Stimulated activated naive CD8-positive, alpha-beta T cell treated with anti-CD3 and anti-CD28 coated beads, Interleukin-15, Interleukin-2, amounts not matched to agents 100 U/mL and 50 U/mL, for 24 hours (primary cell): ENCODE results near the gene CAD.
"Not testable (repeated sequence)": the region's sequence is repeated elsewhere in the genome, so short reads cannot be mapped to it uniquely, and the experiment has no call there.

ENCODE experiments used
- ATAC-seq: fragments of 150-1000 bp; cut with Tn5 transposase; one replicate; pipeline ENCODE4 v1.10.0; 2021
- DNase-seq: peaks from one replicate; pipeline ENCODE4 v3.0.0; 2021

CAD gene

GRCh38 chr2:27256855-27257454 lies 39.8 kb downstream of the CAD start:
- ATAC-seq (no peak), DNase-seq (no peak)

DNA sequence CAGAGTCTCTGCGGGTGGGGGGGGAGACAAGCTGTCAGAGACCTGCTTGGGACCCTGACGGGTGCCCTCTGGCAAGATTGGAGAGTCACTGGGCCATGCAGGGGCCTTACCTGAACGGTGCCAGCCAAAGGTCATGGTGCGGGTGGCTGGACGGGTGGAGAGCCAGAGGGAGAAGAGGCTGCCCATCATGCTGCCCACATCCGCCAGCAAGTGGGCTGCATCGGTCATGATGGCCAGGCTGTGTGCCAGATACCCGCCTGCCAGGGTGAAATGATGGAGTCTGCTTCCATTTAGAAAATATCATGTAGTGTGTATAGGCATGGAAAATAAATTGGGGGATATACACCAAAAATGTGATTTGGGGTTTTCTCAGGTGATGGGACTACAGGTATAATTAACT lies 40.9 kb downstream of the CAD start:
- no peak for ATAC-seq
- no peak for DNase-seq

DNA sequence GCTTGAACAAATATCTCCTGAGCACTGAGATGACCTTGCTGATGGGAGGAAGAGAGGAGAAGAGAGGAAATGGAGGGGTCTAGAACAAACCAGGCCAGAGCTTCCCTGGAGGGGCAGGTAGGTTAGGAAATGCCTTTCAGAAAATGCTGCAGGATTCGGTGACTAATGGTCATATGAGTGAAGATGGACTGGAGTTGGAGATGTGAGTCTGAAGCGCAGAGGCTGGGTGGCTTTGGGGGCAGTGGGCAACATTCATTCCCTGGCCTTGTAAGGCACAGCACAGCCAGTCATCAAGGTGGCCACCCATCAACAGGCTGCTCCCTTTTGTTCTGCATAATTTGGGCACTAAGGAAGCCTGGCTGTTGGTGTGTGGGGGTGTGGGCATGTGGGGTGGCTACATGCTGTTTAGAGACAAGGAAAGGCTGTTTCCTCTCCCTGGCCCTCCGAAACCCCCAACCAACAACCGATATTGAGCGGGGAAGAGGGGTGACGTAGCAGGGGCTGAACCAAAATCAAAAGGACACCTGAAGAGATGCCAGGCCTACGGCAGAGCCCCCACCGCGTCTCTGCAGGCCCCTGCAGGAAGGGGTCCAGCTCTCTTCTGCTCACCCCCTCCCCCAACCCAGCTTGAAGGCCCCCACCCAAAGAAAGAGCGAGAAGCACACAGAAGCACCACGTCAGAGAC lies 44.2 kb downstream of the CAD start:
- no peak for DNase-seq
- ATAC-seq, result no peak

DNA sequence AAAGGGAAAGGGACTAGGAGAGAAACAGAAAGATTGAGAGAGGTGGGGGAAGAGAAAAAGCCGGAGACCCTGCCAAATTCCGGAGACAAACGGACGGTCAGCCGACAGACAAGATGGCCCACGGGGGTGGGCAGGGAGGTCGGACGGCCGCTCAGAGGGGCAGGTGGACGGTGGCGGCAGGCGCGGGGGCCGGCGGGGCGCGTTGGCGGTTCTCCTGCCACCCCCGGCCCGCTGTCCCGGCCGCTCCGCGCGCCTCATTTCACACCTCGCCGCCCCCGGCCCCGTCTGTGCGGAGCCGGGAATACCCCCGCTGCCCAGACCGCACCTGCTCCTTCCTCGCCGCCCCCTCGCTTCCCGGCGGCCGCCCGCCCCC lies 44.7 kb downstream of the CAD start:
- DNase-seq, result no peak
- ATAC-seq, result no peak

DNA sequence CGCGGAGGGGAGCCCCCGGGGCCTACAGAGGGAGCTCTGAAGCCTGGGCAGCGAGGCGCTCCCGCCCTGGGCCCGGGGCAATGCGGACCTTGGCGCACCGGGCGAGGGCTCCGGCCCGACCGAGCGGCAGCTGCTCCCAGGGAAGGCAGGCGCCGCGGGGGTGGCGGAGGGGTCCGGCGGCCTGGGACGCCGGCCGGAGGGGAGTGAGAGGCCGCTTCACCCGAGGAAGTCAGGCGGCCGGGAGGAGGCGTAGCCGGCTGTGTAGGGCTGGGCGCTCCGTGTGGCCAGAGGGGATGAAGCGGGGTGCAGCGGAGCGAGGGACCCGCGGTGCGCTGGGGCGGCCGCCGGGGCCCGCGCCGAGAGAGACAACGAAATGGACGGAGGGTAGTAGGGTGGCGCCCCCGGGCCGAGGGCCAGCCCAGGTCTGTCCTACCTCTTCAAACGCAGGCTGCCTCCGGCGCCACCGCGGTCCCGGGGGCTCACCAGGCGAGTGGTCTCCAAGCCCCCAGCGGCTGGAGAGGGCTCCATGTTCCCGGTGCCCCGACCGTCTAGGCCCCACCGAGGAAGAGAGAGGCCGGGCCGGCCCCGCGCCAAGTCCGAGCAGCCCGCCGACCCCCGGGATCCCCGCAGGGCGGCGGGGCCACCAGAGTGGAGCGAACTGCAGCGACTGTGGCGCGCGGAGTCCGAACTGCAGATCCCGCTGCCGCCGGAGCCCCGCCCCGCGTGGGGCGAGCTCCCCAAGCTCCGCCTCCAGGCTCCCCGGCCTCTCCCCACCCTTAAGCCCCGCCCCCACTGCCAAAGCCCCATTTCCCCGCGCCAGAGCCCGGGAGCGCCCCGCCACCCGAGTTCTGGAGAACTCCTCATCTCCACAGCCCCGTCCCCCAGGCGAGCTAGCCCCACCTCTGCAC lies 45.5 kb downstream of the CAD start, which contains the start of gene SLC30A3:
SLC30A3 (minus strand) TSS at position 669 of the 908 bp plus-strand sequence; CDS start at position 528, 141 bp downstream.
- DNase-seq (peak; percentile 76), ATAC-seq (peak; percentile 51)

- ATAC-seq (no peak), DNase-seq (no peak)
Measured at GRCh38 chr2:27263287-27264252, 46.4 kb downstream of the CAD start.

- DNase-seq (peak; percentile 19), ATAC-seq (no peak)
Measured at GRCh38 chr2:27264253-27264752, 47.1 kb downstream of the CAD start.

DNA sequence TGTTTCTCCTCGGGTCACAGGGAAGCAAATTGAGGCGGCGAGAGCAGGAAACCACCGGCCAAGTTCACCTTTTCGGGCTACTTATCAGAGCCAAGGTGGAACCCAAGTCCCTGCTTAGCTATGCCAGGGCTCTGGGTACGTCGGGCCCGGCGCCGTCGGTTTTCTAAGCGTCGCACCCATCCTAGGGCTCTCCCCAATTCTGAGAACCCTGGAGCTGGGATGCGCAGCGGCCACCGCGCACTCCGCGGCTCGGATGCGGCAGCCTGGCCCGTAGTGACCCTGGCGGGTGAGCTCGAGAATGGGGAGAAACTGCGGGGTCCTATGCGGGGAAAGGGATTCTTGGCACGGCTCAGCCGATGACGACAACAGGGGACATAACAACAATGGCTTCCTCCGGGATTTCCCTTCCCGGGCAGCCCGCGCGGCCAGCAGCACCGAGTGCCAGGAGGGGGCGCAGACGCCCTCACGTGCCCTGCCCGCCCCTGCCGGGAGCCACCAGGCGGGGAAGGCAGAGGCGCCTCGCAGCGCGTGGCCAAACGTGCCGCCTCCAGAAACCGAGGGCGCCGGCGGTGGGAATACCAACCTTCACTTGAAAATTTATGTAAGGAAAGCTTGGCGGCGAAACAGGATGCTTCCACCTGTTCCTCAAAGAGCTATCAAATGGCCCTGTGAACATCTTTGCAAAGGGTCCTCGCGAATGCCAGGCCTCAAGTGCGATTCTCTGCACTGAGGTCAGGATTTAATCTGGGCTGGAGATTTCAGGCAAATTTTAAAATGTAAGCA lies 47.8 kb downstream of the CAD start:
- ATAC-seq (peak; percentile 71), DNase-seq (peak; percentile 73)

DNA sequence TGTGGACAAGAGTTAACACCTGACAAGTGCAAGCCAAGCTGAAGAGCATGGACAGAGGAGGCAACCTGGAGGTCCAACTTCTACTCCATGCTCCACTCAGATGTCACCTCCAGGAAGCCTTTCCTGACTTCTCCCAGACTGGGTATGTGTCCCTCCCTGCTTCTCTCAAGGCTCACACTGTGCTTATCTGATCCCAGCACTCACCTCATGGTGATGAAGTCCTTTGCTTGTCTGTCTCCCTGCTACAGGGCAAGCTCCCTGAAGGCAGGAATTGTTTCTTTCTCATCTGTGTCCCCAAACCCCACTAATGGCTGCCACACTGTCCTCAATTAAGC lies 48.3 kb downstream of the CAD start:
- ATAC-seq, result no peak
- DNase-seq, result no peak

- not testable (repeated sequence) for ATAC-seq, DNase-seq
Measured at GRCh38 chr2:27268296-27268695, 51.1 kb downstream of the CAD start.

- DNase-seq (no peak), ATAC-seq (no peak)
Measured at GRCh38 chr2:27270131-27270530, 53.0 kb downstream of the CAD start.

GRCh38 chr2:27270670-27271069 lies 53.5 kb downstream of the CAD start:
- DNase-seq (no peak), ATAC-seq (no peak)

DNA sequence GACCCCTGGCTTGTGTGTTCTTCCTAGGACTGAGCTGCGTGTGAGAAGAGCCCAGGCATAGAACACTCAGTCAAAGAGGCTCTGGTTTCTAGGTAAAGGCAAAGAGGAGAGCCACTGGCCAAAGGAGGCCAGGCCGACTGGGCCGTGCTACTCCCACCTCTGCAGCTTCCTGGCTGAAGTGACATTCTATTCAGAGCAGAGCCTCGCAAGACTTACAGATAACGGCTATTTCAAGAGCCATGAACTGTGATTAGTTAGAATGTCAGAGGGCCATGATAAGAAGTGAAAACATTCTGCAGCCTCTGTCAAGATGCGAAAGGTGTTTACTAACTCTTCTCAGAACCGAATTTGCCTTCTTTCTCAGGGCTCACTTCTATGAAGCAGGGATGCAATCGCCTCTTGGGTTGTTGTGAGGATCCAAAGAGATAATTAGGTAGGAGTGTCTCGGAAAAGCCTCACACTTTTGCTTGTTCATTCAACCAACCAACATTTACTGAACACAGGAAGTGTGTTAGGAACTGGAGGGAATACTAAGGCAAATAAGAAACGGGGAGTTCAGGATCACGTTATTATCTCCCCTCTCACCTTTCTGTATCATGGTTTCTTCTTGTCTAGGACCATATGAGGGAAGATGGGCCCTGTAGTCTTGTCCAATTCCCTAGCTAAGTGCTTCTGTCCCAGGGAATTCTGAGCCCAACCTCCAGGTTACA lies 54.6 kb downstream of the CAD start:
- ATAC-seq (no peak), DNase-seq (no peak)

DNA sequence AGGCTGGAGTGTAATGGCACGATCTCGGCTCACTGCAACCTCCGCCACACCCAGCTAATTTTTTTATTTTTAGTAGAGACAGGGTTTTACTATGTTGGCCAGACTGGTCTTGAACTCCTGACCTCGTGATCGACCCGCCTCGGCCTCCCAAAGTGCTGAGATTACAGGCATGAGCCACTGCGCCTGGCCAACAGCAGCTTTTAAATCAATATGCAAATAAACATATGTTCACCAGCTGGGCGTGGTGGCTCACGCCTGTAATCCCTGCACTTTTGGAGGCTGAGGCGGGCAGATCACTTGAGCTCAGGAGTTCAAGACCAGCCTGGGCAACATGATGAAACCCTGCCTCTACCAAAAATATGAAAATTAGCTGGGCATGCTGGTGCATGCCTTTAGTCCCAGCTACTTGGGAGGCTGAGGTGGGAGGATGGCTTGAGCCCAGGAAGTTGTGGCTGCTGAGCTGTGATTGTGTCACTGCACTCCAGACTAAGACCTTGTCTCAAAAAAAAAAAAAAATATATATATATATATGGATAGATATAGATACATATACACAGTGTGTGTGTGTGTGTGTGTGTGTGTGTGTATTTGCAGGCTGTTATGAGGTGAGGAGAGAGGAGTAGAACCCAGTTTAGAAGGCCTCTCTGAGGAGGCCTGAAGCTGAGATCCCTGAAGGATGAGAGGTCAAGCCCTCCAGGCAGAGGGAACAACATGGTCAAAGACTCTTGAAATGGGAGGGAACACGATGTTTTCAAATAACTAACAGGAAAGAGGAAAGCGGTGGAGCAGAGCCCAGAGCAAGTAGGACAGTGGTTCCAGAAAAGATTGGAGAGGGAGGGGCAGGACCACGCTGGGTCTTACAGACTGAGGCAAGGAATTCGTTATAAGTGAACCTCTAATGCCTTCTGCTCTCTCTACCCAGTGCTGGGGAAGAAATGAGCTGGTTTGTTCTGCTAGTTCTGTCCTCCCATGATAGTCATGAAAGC lies 55.7 kb downstream of the CAD start:
- DNase-seq, ATAC-seq: not testable (repeated sequence)

DNA sequence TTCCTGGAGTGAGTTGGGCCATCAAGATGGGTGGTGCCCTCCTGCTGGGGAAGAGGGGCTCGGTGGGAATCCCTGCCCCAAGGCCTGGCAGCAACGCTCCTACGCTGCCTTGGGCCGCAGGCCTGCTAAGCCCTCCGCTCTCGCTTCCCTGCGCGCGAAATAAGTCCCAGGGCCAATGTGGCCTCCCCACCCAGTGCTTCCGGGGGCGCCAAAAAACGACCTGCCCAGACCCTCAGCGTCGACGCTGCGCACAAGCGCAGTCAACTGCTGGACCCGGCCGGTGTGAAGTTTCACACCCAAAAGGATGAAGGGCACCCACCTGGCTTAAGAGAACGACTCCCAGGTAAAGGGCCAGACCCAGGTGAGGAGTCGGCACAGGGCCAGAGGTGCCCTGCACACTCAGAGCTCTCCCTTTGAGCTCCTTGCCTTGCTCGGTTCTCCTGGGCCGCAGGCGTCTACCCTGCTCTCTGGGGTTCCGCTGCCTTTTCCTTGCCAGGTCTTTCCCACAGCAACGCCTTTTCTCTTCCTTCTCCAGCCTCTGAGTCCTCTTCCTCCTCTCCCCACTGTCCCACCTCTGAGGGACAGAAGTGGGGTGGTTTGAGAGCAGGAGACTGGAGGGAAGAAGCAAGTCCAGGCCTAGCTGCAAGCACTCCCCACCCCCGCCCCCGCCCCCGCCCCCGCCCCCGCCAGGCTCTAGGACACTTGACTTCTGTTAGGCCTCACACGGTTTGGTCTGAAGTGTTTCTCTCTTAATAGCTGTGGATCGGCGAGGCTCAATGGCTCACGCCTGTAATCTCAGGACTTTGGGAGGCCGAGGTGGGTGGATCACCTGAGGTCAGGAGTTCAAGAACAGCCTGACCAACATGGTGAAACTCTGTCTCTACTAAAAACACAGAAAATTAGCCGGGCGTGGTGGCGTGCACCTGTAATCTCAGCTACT lies 58.3 kb downstream of the CAD start, which contains the start of gene DNAJC5G:
DNAJC5G (plus strand) TSS at position 223 of the 940 bp plus-strand sequence. CDS start 1,296 bp downstream, outside the sequence.
- no peak for ATAC-seq
- DNase-seq, result no peak

DNA sequence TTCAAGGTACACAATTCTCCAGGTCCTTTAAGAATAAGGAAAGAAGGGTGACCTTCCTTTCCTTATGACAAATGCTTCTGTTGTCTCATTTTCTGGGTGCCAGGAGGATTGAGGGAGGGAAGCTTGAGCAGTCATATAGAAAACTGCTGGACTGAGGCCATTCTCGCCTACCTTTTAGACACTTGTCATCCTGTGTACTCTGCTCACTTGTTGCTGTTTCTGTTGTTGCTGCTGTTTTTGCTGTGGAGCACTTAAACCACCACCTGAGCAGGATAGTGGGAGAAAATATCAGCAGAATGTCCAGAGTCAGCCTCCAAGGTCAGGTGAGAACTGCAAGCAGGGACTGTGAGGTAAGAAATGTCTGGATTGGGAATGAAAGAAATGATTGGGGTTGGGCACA lies 60.8 kb downstream of the CAD start:
- no peak for DNase-seq
- ATAC-seq, result no peak

GRCh38 chr2:27280826-27281225 lies 63.7 kb downstream of the CAD start:
- DNase-seq (no peak), ATAC-seq (no peak)

DNA sequence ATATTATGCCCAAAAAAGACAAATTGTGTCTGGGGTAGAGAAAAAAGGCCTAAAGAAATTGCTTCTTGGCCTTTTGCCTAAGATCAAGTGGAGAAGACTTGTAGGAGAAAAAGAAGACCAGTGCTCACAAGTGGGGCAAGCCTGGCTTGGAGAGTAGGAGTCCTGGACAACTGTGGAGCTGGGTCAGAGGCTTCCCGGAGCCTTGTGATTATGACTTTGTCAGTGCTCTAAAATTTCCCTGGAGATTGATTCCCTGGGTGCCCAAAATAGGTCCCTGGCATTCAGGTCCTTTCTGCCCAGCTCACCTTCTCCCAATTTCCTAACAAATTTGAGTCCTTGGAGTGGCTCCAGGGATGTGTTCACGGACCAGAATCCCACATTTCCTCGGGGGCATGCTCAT lies 64.3 kb downstream of the CAD start:
- DNase-seq, result no peak
- ATAC-seq, result no peak
